A673 (cell line): ENCODE data around the gene NEK5. TPM values are rescaled to one million over a fixed set of nuclear protein-coding genes. Genes with fewer than 3 reads are reported as not detected.
A peak's percentile ranks its signal among the peaks of the same experiment; 100 is the strongest.
"Not testable (repeated sequence)": the region's sequence is repeated elsewhere in the genome, so short reads cannot be mapped to it uniquely, and the experiment has no call there.

ENCODE experiments used
- BruUV-seq: library from RNA; stranded (reverse); fragments of 400-500 nt; replicated peaks from 2 replicates; lab custom pipeline; 2021; lab: Mats Ljungman, UMichigan
- CTCF ChIA-PET: fragments of 300-600 bp; sonication (Branson Sonifier 250); formaldehyde crosslinking; loops from one replicate; lab custom pipeline; 2022; ENCODE audit warnings: antibody characterized with exemption; lab: Charles Lee
- POLR2A ChIA-PET: fragments of 300-600 bp; sonication (Branson Sonifier 250); formaldehyde crosslinking; loops from one replicate; lab custom pipeline; 2022; ENCODE audit warnings: antibody characterized with exemption; ENCODE audit not compliant: low non-redundant PET; lab: Charles Lee
- DNase-seq: peaks from one replicate; pipeline ENCODE4 v3.0.0-alpha.2; 2015; ENCODE audit warnings: low spot score
- H3K27ac ChIP-seq: fragments of 200-600 bp; sonication (generic); 2 replicates; pipeline ENCODE4 v1.5.1; 2016; ENCODE audit warnings: mixed run types, low read depth, mild to moderate bottlenecking, mixed read lengths, antibody characterized with exemption, low read length; ENCODE audit not compliant: poor library complexity, severe bottlenecking
- H3K27me3 ChIP-seq: fragments of 200-600 bp; sonication (generic); replicated peaks from 2 replicates; pipeline ENCODE4 v1.6.1; 2017; ENCODE audit warnings: mixed run types, low read depth, mild to moderate bottlenecking, mixed read lengths, antibody characterized with exemption, low read length; ENCODE audit not compliant: insufficient read depth, poor library complexity
- H3K36me3 ChIP-seq: fragments of 200-600 bp; sonication (generic); 2 replicates; pipeline ENCODE4 v1.6.1; 2016; ENCODE audit warnings: mixed run types, mild to moderate bottlenecking, mixed read lengths, antibody characterized with exemption, low read length; ENCODE audit not compliant: insufficient read depth, poor library complexity, severe bottlenecking
- H3K4me1 ChIP-seq: fragments of 200-600 bp; sonication (generic); 2 replicates; pipeline ENCODE4 v1.6.1; 2017; ENCODE audit warnings: mixed run types, mild to moderate bottlenecking, mixed read lengths, antibody characterized with exemption, low read length; ENCODE audit not compliant: insufficient read depth, poor library complexity, severe bottlenecking
- H3K4me3 ChIP-seq: fragments of 200-600 bp; sonication (generic); 2 replicates; pipeline ENCODE4 v1.5.1; 2016; ENCODE audit warnings: low read depth, mixed run types, mild to moderate bottlenecking, mixed read lengths, low read length; ENCODE audit not compliant: poor library complexity, severe bottlenecking
- H3K9me3 ChIP-seq: fragments of 200-600 bp; sonication (generic); 2 replicates; pipeline ENCODE4 v1.6.1; 2016; ENCODE audit warnings: mixed run types, low read depth, mild to moderate bottlenecking, mixed read lengths, antibody characterized with exemption, low read length; ENCODE audit not compliant: poor library complexity, severe bottlenecking
- CTCF ChIP-seq: fragments of 300-800, 200-600 bp; sonication (generic); conservative IDR thresholded peaks from 2 replicates; pipeline ENCODE4 v1.5.1; 2017; ENCODE audit warnings: low read depth, mild to moderate bottlenecking, antibody characterized with exemption, low read length, moderate library complexity, mixed read lengths
- EZH2 ChIP-seq: fragments of 200-600 bp; sonication (generic); IDR thresholded peaks from 2 replicates; pipeline ENCODE4 v1.6.1; 2017; ENCODE audit warnings: borderline replicate concordance, low read depth, mild to moderate bottlenecking, mixed read lengths, antibody characterized with exemption, low read length; ENCODE audit not compliant: poor library complexity, severe bottlenecking
- intact Hi-C: fragments of 100-400 bp; cut with micrococcal nuclease; formaldehyde crosslinking; loops from one replicate; pipeline ENCODE4 v1.10.0; 2022; ENCODE audit not compliant: unreplicated experiment
- total RNA-seq: library from RNA; stranded (reverse); gene quantifications from 2 replicates; pipeline ENCODE4 v1.2.3, GENCODE V29; 2021

The NEK5 gene
- total RNA-seq, 1 experiment from 2014 or later, result not detected

GRCh38 chr13:52070929-52071523 is 57.8 kb downstream of the NEK5 start:
- no peaks in the 10 kb centered on the region for H3K27me3 ChIP-seq
- H3K9me3 ChIP-seq, result peaks cover 21% of the 10 kb centered on the region
- H3K4me1 ChIP-seq, result no peaks in the 10 kb centered on the region
- ChIA-PET POLR2A (no interaction called here), CTCF (no interaction called here)
- intact Hi-C loops, result no loop called here
- no peaks in the 10 kb centered on the region for H3K36me3 ChIP-seq
- BruUV-seq, result no TSS peak
- no peak overlapping the region for H3K4me3 ChIP-seq
- peak; percentile 25 for DNase-seq
- TF ChIP-seq EZH2 (no peak), CTCF (no peak)
- no peak overlapping the region for H3K27ac ChIP-seq

DNA sequence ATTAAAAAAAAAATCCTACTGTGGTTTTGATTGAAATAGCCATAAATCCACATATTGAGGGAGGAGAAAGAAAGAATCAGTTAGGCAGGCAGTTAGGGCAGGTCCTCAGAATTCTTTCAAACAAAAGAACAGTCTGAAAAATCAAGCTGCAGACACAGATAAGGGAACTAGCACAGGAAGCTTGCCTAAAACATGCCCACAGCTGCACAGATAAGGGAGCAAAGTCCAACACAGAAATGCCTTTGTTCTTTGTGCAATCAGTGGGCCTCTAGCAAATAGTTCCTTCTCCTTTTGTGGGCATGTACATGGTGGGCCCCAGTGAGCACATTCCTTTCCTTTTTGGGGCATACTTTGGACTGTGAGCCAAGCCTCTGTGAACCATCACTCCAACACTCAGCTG is 61.6 kb downstream of the NEK5 start:
- H3K9me3 ChIP-seq, result peaks cover 21% of the 10 kb centered on the region
- H3K27me3 ChIP-seq, result no peaks in the 10 kb centered on the region
- no peak overlapping the region for H3K27ac ChIP-seq
- H3K36me3 ChIP-seq, result no peaks in the 10 kb centered on the region
- CTCF ChIA-PET, result no interaction called here
- POLR2A ChIA-PET, result no interaction called here
- no peak overlapping the region for H3K4me3 ChIP-seq
- no TSS peak for BruUV-seq
- TF ChIP-seq EZH2 (no peak), CTCF (no peak)
- no peak for DNase-seq
- intact Hi-C loops, result no loop called here
- H3K4me1 ChIP-seq, result peaks cover under 1% of the 10 kb centered on the region

- POLR2A ChIA-PET, result no interaction called here
- Histone ChIP-seq H3K27me3 (no peaks in the 10 kb centered on the region), H3K4me3 (no peak overlapping the region), H3K9me3 (peaks cover 9% of the 10 kb centered on the region), H3K27ac (no peak overlapping the region), H3K4me1 (peaks cover 12% of the 10 kb centered on the region), H3K36me3 (no peaks in the 10 kb centered on the region)
- TF ChIP-seq EZH2, result no peak
- TF ChIP-seq CTCF, result no peak
- intact Hi-C loops, result no loop called here
- no TSS peak for BruUV-seq
- CTCF ChIA-PET, result interaction anchor here (1.0 kb wide), 1 partner anchor 389 kb away, joined by 4 read pairs; the partner anchor contains the start of gene VPS36
- peak; percentile 73 for DNase-seq
These were observed 67.3 kb downstream of the NEK5 start for GRCh38 chr13:52061587-52061986.

DNA sequence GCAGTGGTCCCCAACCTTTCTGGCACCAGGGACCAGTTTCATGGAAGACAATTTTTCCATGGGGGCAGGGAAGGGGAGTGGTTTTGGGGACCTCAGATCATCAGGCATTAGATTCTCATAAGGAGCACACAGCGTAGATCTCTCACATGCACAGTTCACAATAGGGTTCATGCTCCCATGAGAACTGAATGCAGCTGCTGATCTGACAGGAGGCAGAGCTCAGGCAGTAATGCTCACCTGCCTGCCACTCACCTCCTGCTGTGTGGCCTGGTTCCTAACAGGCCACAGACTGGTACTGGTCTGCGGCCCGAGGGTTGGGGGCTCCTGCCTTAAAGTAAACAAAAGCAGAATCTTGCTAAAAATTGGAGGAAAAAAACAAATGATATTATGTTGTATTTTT is 67.8 kb downstream of the NEK5 start:
- intact Hi-C loops, H3K4me3 ChIP-seq: not testable (repeated sequence)

More for the DNA sequence above, 67.8 kb downstream of the NEK5 start:
- CTCF ChIA-PET, result interaction anchor here (1.0 kb wide), 1 partner anchor 390 kb away, joined by 4 read pairs; the partner anchor contains the start of gene VPS36
- H3K36me3 ChIP-seq, H3K9me3 ChIP-seq, POLR2A ChIA-PET, H3K27ac ChIP-seq, DNase-seq, BruUV-seq, H3K27me3 ChIP-seq: not testable (repeated sequence)
- H3K4me1 ChIP-seq, result peaks cover 12% of the 10 kb centered on the region
